Measurements from ENCODE around the gene CLIC4.

Gene CLIC4

DNA sequence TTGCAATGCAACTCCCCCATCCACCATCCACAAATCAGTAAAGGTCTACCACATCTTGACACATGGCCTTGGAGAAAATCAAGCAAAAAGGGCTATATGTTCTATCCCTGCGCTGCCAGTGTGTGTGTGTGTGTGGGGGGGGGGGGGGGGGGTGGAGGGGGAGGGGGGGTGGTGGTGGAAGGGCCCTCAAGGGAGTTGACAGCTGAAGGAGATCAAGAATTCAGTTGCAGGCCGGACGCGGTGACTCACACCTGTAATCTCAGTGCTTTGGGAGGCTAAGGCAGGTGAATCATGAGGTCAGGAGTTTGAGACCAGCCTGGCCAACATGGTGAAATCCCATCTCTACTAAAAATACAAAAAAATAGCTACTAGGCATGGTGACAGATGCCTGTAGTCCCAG, 37.6 kb upstream of the CLIC4 start:
- H3K27me3 ChIP-seq (ENCODE audit: control insufficient read depth, insufficient read depth, low read length): no peaks in the 10 kb centered on the region
- no peaks in the 10 kb centered on the region for H3K36me3 ChIP-seq (ENCODE audit: control insufficient read depth, insufficient read depth, low read length)
- no peaks in the 10 kb centered on the region for H3K9me3 ChIP-seq (ENCODE audit: control insufficient read depth, insufficient read depth, low read length)
- peaks cover 6% of the 10 kb centered on the region for H3K4me1 ChIP-seq (ENCODE audit: control insufficient read depth, insufficient read depth, low read length)
- H3K4me3 ChIP-seq (ENCODE audit: low read depth, low read length): no peak overlapping the region
- H3K9ac ChIP-seq (ENCODE audit: low read depth, low read length): no peak overlapping the region

DNA sequence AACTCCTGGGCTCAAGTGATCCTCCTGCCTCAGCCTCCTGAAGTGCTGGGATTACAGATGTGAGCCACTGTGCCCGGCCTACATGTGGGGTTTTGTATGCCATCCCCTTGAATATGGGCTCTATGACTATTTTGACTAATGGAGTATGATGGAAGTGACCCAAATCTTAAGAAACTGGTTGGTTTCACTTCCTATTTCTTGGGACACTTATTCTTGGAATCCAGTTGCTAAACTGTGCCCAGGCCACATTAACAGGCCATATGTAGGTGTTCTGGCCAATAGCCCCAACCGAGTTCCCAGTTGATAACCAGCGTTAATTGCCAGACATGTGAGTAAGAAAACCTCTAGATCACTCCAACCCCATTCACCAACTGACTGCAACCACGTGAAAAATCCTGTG, 36.3 kb upstream of the CLIC4 start:
- Histone ChIP-seq H3K36me3 (ENCODE audit: control insufficient read depth, insufficient read depth, low read length) (no peaks in the 10 kb centered on the region), H3K4me1 (ENCODE audit: control insufficient read depth, insufficient read depth, low read length) (peaks cover 6% of the 10 kb centered on the region), H3K4me3 (ENCODE audit: low read depth, low read length) (no peak overlapping the region), H3K27me3 (ENCODE audit: control insufficient read depth, insufficient read depth, low read length) (no peaks in the 10 kb centered on the region), H3K9ac (ENCODE audit: low read depth, low read length) (no peak overlapping the region), H3K9me3 (ENCODE audit: control insufficient read depth, insufficient read depth, low read length) (no peaks in the 10 kb centered on the region)

DNA sequence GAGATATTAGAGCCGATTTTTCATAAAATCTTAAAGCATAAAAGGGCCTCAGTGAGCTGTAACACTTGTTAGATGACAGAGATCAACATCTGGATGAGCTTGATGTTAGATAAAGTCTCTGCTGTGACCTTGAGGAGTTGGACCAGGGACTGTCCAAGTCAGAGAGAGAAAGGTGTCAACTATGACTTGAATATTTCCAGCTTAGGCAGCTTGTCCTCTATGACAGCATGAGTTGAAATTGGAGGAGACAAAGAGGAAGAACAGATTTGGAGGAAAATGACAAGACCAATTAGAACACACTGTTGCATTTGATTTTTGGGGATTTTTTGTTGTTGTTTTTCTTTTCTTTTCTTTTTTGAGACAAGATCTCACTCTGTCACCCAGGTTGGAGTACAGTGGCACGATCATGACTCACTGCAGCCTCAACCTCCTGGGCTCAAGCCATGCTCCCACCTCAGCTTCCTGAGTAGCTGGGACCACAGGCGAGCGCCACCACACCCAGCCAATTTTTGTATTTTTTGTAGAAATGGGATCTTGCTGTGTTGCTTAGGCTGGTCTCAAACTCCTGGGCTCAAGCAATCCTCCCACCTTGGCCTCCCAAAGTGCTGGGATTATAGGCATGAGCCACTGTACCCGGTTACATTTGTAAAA, 35.3 kb upstream of the CLIC4 start:
- Histone ChIP-seq H3K27me3 (ENCODE audit: control insufficient read depth, insufficient read depth, low read length) (no peaks in the 10 kb centered on the region), H3K4me1 (ENCODE audit: control insufficient read depth, insufficient read depth, low read length) (peaks cover 2% of the 10 kb centered on the region), H3K9ac (ENCODE audit: low read depth, low read length) (no peak overlapping the region), H3K36me3 (ENCODE audit: control insufficient read depth, insufficient read depth, low read length) (no peaks in the 10 kb centered on the region), H3K4me3 (ENCODE audit: low read depth, low read length) (no peak overlapping the region), H3K9me3 (ENCODE audit: control insufficient read depth, insufficient read depth, low read length) (no peaks in the 10 kb centered on the region)

DNA sequence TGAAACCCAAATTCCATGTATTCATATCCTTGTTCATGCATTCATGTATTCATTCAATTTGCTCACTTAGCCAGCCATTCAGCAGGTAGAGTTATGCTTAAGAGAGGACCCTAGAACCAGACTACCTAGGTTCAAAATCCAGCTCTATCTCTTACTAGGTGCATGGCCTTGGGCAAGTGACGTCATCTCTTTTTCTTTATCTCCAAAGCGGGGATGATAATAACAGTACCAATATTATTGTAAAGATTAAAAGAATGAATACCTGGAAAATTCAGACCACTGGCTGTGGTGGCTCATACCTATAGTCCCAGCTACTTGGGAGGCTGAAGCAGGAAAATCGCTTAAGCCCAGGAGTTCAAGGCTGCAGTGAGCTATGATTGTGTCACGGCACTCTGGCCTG, 33.9 kb upstream of the CLIC4 start:
- no peak overlapping the region for H3K9ac ChIP-seq (ENCODE audit: low read depth, low read length)
- H3K36me3 ChIP-seq (ENCODE audit: control insufficient read depth, insufficient read depth, low read length): no peaks in the 10 kb centered on the region
- no peaks in the 10 kb centered on the region for H3K9me3 ChIP-seq (ENCODE audit: control insufficient read depth, insufficient read depth, low read length)
- H3K4me1 ChIP-seq (ENCODE audit: control insufficient read depth, insufficient read depth, low read length): no peaks in the 10 kb centered on the region
- no peak overlapping the region for H3K4me3 ChIP-seq (ENCODE audit: low read depth, low read length)
- H3K27me3 ChIP-seq (ENCODE audit: control insufficient read depth, insufficient read depth, low read length): no peaks in the 10 kb centered on the region

DNA sequence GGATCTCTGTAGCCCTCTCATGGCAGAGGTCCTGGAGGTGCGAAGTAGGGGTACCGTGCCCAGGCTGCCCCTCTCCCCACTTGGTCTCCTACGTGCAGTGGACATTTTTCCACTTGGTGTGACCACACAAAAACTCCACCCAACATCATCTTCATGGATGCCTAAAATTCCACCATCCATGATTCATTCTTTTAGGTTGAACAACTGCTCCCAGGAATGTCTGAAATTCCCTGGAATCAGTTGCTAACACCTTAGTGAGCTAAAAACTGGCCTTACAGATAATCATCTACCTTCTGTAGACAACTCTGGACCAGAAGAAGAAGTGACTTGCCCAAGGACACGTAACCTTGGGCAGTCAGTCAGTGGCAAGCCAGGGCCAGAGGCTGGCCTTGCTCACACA, 32.1 kb upstream of the CLIC4 start:
- Histone ChIP-seq H3K9ac (ENCODE audit: low read depth, low read length) (no peak overlapping the region), H3K4me1 (ENCODE audit: control insufficient read depth, insufficient read depth, low read length) (no peaks in the 10 kb centered on the region), H3K36me3 (ENCODE audit: control insufficient read depth, insufficient read depth, low read length) (no peaks in the 10 kb centered on the region), H3K9me3 (ENCODE audit: control insufficient read depth, insufficient read depth, low read length) (no peaks in the 10 kb centered on the region), H3K4me3 (ENCODE audit: low read depth, low read length) (no peak overlapping the region), H3K27me3 (ENCODE audit: control insufficient read depth, insufficient read depth, low read length) (no peaks in the 10 kb centered on the region)

DNA sequence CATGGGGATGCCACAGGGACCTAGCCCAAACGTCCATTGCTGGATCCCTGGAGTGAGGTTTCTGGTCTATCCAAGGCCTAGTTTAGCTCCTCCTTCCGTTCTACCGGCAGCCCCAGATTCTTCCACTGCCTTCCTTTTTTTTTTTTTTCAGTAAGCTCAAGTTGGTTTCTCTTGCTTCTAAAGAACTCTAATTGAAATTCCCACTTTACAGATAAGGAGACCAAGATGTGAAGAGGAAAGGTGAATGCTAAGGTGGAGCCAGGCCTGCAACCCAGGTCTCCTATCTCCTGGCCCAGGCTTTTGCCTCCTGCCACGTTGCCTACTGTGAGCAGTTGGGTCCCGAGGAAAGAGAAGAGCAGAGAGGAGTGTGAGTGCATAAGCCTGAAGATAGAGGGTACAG, 31.5 kb upstream of the CLIC4 start:
- H3K4me1 ChIP-seq (ENCODE audit: control insufficient read depth, insufficient read depth, low read length): no peaks in the 10 kb centered on the region
- no peak overlapping the region for H3K9ac ChIP-seq (ENCODE audit: low read depth, low read length)
- no peaks in the 10 kb centered on the region for H3K9me3 ChIP-seq (ENCODE audit: control insufficient read depth, insufficient read depth, low read length)
- H3K4me3 ChIP-seq (ENCODE audit: low read depth, low read length): no peak overlapping the region
- no peaks in the 10 kb centered on the region for H3K27me3 ChIP-seq (ENCODE audit: control insufficient read depth, insufficient read depth, low read length)
- no peaks in the 10 kb centered on the region for H3K36me3 ChIP-seq (ENCODE audit: control insufficient read depth, insufficient read depth, low read length)

DNA sequence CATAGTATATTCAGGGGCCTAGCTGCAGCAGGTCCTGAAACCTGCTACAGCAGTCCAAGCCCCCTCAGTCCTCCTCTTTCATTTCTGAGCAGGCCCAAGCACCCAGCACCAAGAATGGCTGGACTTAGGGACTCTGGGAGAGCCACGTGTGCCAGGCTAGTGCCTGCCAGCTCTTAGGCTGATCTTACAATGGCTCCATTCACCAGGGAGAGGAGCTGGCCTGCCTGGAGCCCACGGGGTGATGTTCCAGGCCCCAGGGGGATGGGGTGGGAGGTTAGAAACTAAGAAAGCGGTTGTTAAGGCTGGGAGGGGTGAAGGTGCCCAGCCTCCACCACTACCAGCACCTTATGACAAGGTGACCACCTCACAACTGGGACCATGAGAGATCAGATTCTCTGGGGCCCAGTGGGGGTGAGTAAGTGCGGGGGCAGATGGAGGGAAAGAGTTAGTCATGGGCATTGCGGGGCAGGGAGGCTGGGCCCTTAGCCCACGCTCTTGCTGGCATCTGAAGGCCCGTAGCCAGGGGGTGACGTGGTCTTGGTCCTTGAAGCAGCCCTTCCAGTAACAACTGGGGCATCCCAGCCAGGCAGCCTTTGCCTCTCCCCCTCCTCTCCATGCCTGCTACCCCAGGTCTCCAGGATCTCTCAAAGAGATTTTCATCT, 30.3 kb upstream of the CLIC4 start:
- Histone ChIP-seq H3K4me3 (ENCODE audit: low read depth, low read length) (no peak overlapping the region), H3K36me3 (ENCODE audit: control insufficient read depth, insufficient read depth, low read length) (no peaks in the 10 kb centered on the region), H3K4me1 (ENCODE audit: control insufficient read depth, insufficient read depth, low read length) (no peaks in the 10 kb centered on the region), H3K9me3 (ENCODE audit: control insufficient read depth, insufficient read depth, low read length) (no peaks in the 10 kb centered on the region), H3K9ac (ENCODE audit: low read depth, low read length) (no peak overlapping the region), H3K27me3 (ENCODE audit: control insufficient read depth, insufficient read depth, low read length) (no peaks in the 10 kb centered on the region)

DNA sequence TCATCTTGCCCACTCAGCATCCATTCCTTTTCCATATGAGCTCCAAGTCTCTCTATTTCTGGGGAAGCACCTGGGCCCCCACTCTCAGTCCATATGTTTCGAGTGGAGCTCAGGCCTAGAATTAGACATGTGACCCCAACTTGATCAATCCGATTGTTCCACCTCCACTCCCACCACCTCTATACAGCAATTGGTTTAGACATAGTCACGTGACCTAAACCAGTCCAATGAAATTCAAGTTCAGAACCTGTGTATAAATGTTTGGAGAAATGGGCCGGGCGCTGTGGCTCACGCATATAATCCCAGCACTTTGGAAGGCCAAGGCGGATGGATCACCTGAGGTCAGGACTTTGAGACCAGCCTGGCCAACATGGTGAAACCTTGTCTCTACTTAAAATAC, 29.6 kb upstream of the CLIC4 start:
- no peaks in the 10 kb centered on the region for H3K27me3 ChIP-seq (ENCODE audit: control insufficient read depth, insufficient read depth, low read length)
- no peaks in the 10 kb centered on the region for H3K36me3 ChIP-seq (ENCODE audit: control insufficient read depth, insufficient read depth, low read length)
- no peak overlapping the region for H3K4me3 ChIP-seq (ENCODE audit: low read depth, low read length)
- H3K4me1 ChIP-seq (ENCODE audit: control insufficient read depth, insufficient read depth, low read length): no peaks in the 10 kb centered on the region
- H3K9ac ChIP-seq (ENCODE audit: low read depth, low read length): no peak overlapping the region
- no peaks in the 10 kb centered on the region for H3K9me3 ChIP-seq (ENCODE audit: control insufficient read depth, insufficient read depth, low read length)

DNA sequence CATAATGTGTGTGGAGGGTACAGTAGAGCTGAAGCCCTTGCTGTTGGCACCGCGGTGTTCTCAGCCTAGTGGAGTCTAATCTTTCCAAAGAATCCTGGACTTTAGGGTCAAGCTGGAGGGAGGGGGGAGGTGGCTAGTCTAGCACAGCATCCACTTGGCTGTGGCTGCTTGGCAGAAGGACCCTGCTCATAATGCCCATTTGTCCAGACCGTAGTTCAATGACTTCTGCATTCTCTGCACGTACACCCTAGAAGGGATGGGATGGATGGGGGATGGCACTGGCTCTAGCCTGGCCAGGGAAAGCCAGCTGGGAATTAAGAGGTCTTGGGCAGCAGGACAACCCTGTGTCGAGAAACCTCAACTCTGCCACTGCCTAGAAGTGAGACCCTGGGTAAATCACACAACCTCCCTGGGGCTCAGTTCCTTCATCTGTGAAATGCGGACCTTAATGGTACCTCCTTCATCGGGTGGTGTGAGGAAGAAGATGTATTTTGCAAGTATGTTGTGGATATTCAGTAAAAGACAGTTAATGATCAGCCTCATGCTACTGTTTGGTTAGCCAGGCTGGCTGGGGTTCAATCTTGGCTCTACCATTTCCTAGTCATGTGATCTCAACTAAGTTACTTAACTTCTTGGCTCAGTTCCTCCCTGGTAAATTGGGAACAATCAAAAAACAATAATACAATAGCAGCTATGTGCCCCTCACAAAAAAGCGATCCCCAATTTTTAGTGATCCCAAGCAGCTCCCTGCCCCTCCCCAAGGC, 27.2 kb upstream of the CLIC4 start:
- H3K9ac ChIP-seq (ENCODE audit: low read depth, low read length): no peak overlapping the region
- H3K4me1 ChIP-seq (ENCODE audit: control insufficient read depth, insufficient read depth, low read length): no peaks in the 10 kb centered on the region
- H3K9me3 ChIP-seq (ENCODE audit: control insufficient read depth, insufficient read depth, low read length): no peaks in the 10 kb centered on the region
- no peaks in the 10 kb centered on the region for H3K27me3 ChIP-seq (ENCODE audit: control insufficient read depth, insufficient read depth, low read length)
- H3K36me3 ChIP-seq (ENCODE audit: control insufficient read depth, insufficient read depth, low read length): no peaks in the 10 kb centered on the region
- no peak overlapping the region for H3K4me3 ChIP-seq (ENCODE audit: low read depth, low read length)

DNA sequence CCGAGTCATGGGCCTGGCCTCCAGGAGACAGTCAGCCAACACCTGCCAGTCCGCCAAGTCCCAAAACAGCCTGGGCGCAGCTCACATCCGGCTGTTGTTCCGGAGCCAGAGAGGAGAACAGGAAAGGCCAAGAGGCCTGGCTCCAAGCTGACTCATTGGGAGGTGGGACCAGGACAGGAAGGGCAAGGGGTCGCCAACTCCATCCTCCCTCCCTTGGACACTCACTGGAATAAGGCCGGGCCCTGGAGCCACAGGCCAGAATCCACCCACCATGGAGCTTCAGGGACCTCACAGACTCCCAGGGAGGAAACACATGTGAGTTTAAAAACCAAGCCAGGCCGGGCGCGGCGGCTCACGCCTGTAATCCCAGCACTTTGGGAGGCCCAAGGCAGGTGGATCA, 25.1 kb upstream of the CLIC4 start:
- Histone ChIP-seq H3K4me1 (ENCODE audit: control insufficient read depth, insufficient read depth, low read length) (peaks cover 4% of the 10 kb centered on the region), H3K4me3 (ENCODE audit: low read depth, low read length) (no peak overlapping the region), H3K36me3 (ENCODE audit: control insufficient read depth, insufficient read depth, low read length) (no peaks in the 10 kb centered on the region), H3K9me3 (ENCODE audit: control insufficient read depth, insufficient read depth, low read length) (no peaks in the 10 kb centered on the region), H3K9ac (ENCODE audit: low read depth, low read length) (no peak overlapping the region), H3K27me3 (ENCODE audit: control insufficient read depth, insufficient read depth, low read length) (no peaks in the 10 kb centered on the region)

DNA sequence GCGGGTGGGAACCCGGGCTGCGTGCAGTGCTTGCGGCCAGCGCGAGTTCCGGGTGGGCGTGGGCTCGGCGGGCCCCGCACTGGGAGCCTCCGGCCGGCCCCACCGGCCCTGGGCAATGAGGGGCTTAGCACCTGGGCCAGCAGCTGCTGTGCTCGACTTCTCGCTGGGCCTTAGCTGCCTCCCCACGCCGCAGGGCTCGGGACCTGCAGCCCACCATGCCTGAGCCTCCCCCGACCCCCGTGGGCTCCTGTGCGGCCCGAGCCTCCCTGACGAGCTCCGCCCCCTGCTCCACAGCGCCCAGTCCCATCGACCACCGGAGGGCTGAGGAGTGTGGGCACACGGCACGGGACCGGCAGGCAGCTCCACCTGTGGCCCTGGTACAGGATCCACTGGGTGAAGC, 23.7 kb upstream of the CLIC4 start:
- Histone ChIP-seq H3K36me3 (ENCODE audit: control insufficient read depth, insufficient read depth, low read length) (no peaks in the 10 kb centered on the region), H3K9ac (ENCODE audit: low read depth, low read length) (no peak overlapping the region), H3K9me3 (ENCODE audit: control insufficient read depth, insufficient read depth, low read length) (no peaks in the 10 kb centered on the region), H3K4me3 (ENCODE audit: low read depth, low read length) (no peak overlapping the region), H3K4me1 (ENCODE audit: control insufficient read depth, insufficient read depth, low read length) (peaks cover 5% of the 10 kb centered on the region), H3K27me3 (ENCODE audit: control insufficient read depth, insufficient read depth, low read length) (no peaks in the 10 kb centered on the region)
